ENCODE data around the gene CLCN6. TPM values are rescaled to one million over a fixed set of nuclear protein-coding genes. Genes with fewer than 3 reads are reported as not detected.
"Not testable (repeated sequence)": the region's sequence is repeated elsewhere in the genome, so short reads cannot be mapped to it uniquely, and the experiment has no call there.

The CLCN6 gene
- total RNA-seq, 4 donors from 2014 or later: 24.3 to 30.3 (median 25.6) TPM

DNA sequence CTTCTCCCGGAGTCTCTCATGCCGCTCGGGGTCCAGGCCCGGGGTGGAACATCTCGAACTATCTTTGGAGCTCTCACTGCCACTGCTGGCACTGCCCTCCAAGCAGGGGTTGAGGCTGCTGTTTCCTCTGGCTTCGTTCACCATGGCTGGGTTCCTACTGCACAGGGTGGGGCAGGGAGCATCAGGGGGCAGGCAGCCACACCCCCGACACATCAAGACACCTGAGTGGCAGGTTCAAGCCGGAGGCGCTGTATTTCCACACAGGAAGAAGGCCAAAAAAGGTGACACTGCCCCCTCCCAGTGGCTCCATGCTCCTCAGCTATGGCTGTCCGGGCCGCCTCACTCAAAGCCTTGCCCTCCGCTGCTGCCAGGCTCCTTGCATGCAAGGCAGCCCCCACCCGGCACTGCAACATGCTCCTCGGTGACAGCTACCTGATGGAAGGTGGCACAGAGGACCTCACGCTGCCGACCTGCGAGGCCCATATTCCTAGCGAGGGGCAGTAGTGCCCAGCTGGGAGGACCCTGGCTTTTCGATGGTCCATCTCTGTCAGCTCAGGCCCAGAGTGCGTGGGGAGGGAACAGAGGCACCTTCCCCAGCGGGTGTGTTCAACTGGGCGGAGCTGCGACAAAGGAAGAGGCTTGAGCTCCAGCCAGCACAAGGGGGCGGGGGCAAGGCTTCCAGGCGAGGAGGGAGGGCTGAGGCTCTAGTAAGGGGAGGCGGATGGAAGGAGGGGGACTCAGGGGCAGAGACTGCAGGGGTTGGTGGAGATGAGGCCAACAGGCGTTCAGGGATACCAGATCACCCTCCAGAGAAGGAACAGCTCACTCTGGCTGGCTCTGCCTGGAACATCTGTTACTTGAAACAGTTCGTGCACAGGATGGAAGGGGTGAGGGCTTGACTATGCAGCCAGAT lies 2.8 kb upstream of the CLCN6 start:
- Histone ChIP-seq H3K4me3 (peak overlapping the region; percentile 50 to 79 (median 63)), H3K36me3 (peaks cover 0 to 32% (median 5%) of the 10 kb centered on the region in 3 donors), H3K4me1 (peaks cover 0 to 83% (median 31%) of the 10 kb centered on the region in 4 donors), H3K27me3 (no peaks in the 10 kb centered on the region), H3K27ac (peak overlapping the region; percentile 94 to 99 (median 97)), H3K9me3 (no peaks in the 10 kb centered on the region)
- TF ChIP-seq POLR2A (IDR thresholded peaks at IDR 0.05): peak; percentile 41 to 90
- TF ChIP-seq EP300 (IDR thresholded peaks at IDR 0.05): peak; percentile 50 to 96
- TF ChIP-seq, protein P1, sequence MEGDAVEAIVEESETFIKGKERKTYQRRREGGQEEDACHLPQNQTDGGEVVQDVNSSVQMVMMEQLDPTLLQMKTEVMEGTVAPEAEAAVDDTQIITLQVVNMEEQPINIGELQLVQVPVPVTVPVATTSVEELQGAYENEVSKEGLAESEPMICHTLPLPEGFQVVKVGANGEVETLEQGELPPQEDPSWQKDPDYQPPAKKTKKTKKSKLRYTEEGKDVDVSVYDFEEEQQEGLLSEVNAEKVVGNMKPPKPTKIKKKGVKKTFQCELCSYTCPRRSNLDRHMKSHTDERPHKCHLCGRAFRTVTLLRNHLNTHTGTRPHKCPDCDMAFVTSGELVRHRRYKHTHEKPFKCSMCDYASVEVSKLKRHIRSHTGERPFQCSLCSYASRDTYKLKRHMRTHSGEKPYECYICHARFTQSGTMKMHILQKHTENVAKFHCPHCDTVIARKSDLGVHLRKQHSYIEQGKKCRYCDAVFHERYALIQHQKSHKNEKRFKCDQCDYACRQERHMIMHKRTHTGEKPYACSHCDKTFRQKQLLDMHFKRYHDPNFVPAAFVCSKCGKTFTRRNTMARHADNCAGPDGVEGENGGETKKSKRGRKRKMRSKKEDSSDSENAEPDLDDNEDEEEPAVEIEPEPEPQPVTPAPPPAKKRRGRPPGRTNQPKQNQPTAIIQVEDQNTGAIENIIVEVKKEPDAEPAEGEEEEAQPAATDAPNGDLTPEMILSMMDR (IDR thresholded peaks at IDR 0.05): peak in 1 of 5 experiments; percentile 2
- peak; percentile 90 to 91 for DNase-seq (ENCODE audit: low spot score in 2 of 2)
- 0 to 1% methylated on average over 21 to 26 of the region's 28 CpGs for WGBS, 2 donors

DNA sequence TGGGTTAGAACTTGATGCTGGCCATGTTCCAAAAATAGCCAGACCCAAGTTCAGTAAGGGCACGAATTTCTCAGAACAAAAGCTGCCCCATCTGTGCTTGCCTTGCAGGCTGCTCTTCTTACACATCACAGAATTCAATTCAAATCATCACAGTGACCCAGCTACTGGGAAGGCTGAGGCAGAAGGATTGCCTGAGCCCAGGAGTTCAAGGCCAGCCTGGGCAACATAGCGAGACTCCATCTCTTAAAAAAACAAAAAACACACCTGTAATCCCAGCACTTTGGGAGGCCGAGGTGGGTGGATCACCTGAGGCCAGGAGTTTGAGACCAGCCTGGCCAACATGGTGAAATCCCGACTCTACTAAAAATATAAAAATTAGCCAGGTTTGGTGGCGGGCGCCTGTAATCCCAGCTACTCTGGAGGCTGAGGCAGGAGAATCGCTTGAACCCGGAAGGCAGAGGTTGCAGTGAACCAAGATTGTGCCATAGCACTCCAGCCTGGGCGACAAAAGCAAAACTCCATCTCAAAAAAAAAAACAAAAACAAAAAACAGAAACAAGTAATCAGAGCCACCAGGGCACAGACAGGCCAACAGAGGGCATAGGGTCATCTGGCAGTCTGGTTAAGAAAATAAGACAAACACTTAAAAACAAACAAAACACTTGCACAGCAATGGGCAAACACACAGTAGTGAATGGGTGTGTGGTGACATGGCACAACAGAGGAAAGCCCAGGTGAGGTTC lies 1.9 kb upstream of the CLCN6 start:
- Histone ChIP-seq H3K36me3 (peaks cover 0 to 29% (median 5%) of the 10 kb centered on the region in 3 donors), H3K4me3 (peak overlapping the region; percentile 50 to 79 (median 70)), H3K27ac (peak overlapping the region; percentile 94 to 99 (median 97)), H3K4me1 (peaks cover 0 to 85% (median 33%) of the 10 kb centered on the region in 4 donors)
- not testable (repeated sequence) for H3K9me3 ChIP-seq; DNase-seq (ENCODE audit: low spot score in 2 of 2); H3K27me3 ChIP-seq
- 39 to 48% methylated on average over 9 of the region's 9 CpGs for WGBS, 2 donors

DNA sequence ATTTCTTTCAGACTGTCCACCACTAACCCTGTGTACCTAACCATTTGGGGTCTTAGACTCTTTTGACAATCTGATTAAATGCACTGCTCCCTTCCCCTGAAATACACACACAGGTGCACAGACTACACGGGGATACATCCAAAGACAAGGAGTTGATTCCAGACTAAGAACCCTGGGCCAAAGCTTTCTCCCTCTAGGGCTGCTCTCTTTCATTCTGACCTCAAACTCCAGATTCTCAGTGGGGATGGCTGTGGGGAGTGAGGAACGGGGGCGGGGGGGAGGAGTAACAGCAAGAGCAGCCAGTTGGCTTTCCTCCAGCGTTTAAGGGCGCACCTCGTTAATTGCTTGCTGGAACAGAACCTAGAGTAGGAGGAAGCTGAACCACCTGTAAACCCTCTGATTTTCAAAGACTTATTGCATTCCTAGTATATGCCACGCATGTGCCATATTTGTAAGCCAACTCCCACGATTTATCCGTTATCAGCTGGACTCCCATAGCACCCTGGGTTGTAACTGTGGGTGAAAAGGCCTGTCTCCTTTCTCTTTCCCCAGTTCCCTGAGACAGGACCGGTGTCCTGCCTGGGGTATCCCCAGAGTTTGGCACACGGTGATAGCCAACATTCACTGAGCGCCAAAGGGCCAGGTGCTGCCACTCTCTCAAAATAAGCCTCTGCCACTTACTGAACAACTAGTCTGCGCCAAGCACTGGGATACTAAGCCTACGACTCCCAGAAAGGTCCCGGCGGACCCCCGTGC lies 1.1 kb upstream of the CLCN6 start:
- TF ChIP-seq EP300 (IDR thresholded peaks at IDR 0.05) (no peak), POLR2A (IDR thresholded peaks at IDR 0.05) (no peak)
- TF ChIP-seq, protein P1 (IDR thresholded peaks at IDR 0.05): no peak
- WGBS, 2 donors: 1 to 3% methylated on average over 13 to 17 of the region's 17 CpGs
- no peaks in the 10 kb centered on the region for H3K27me3 ChIP-seq
- H3K4me3 ChIP-seq: peak overlapping the region; percentile 62 to 79 (median 78)
- peak overlapping the region; percentile 94 to 99 (median 97) for H3K27ac ChIP-seq
- peaks cover 0 to 29% (median 5%) of the 10 kb centered on the region in 3 donors for H3K36me3 ChIP-seq
- DNase-seq (ENCODE audit: low spot score in 2 of 2): peak in 1 of 2 donors; percentile 51
- peaks cover 0 to 82% (median 33%) of the 10 kb centered on the region in 4 donors for H3K4me1 ChIP-seq
- H3K9me3 ChIP-seq: no peaks in the 10 kb centered on the region

DNA sequence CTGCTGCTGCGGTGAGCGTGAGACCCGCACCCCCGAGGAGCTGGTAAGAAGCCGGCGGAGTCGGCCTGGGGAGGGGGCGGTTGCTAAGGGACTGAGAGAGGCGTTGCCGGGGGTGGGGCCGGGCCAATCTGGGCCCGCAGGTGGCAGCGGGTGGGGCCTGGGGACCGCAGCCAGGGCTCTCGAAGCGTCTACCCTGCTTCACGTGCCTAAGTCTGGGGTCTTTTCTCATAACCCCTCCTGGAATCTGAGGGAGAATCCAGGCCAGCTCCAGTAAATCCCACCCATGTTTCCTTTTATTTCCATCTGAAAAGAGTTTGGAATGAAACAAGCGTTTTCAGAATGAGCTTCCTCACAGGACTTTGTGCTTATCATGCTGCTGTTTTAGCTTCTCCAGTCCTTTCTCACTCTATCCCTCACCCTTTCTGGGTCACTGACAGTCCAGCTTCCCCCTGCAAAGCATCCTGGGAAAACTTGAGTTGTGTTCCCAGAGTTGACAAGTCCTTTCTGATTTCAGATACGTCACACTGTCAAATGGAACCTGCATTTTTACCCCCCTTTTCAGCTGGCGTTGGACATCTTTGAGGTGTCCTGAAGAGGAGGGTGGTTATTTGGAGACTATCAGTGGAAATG lies 431 bp downstream of the CLCN6 start:
- TF ChIP-seq, protein P1 (IDR thresholded peaks at IDR 0.05): no peak
- no peak for TF ChIP-seq POLR2A (IDR thresholded peaks at IDR 0.05)
- TF ChIP-seq EP300 (IDR thresholded peaks at IDR 0.05): no peak
- WGBS, 2 donors: 1% methylated on average over 15 to 20 of the region's 20 CpGs
- Histone ChIP-seq H3K4me1 (peaks cover 0 to 67% (median 32%) of the 10 kb centered on the region in 4 donors), H3K36me3 (peaks cover 0 to 28% (median 0%) of the 10 kb centered on the region in 3 donors), H3K27ac (peak overlapping the region; percentile 94 to 99 (median 97)), H3K27me3 (no peaks in the 10 kb centered on the region), H3K4me3 (peak overlapping the region; percentile 62 to 89 (median 78)), H3K9me3 (no peaks in the 10 kb centered on the region)
- no peak for DNase-seq (ENCODE audit: low spot score in 2 of 2)
